Pancreas (tissue), 10 donors: ENCODE results near the gene TTC33. TPM values are rescaled to one million over a fixed set of nuclear protein-coding genes. Genes with fewer than 3 reads are reported as not detected.

ENCODE experiments used
- ATAC-seq, 4 donors: fragments of 200-7000 bp; cut with Tn5 transposase; one replicate each; pipeline versions ENCODE4 v1.8.0 to v1.9.1; 2020; ENCODE audit warnings: mild to moderate bottlenecking in 4 of 4, moderate library complexity in 4 of 4
- DNase-seq, 6 donors: peaks; one replicate each; pipeline ENCODE4 v3.0.0-alpha.2; 2020
- FAIRE-seq: peaks from 2 replicates; lab custom pipeline; 2012; peaks lifted over from hg19 to GRCh38; lab: Jason Lieb, UNC
- H3K27ac ChIP-seq, 4 donors: fragments of 200-600 bp; sonication (generic); 1 replicate in 3 of 4; 2 replicates in 1 of 4; pipeline versions ENCODE4 v1.5.0 to v1.8.0; 2020
- H3K27me3 ChIP-seq, 4 donors: fragments of 200-600 bp; one replicate each; pipeline ENCODE4 v1.8.0; 2021
- H3K36me3 ChIP-seq, 3 donors: fragments of 200-600 bp; sonication (generic) in 1 of 3; one replicate each; pipeline versions ENCODE4 v1.5.0 to v1.8.0; 2020 to 2021
- H3K4me1 ChIP-seq, 3 donors: fragments of 200-600 bp; one replicate each; pipeline ENCODE4 v1.8.0; 2021
- H3K4me3 ChIP-seq, 4 donors: fragments of 200-600 bp; sonication (generic) in 2 of 4; one replicate each; pipeline versions ENCODE4 v1.5.0 to v1.8.0; 2020 to 2021
- H3K9me3 ChIP-seq, 4 donors: fragments of 200-600 bp; one replicate each; pipeline ENCODE4 v1.8.0; 2021
- whole genome bisulfite sequencing, 2 donors: extraction: QIAGEN DNeasy Blood & Tissue Kit; methylation state at CpG; one replicate each; pipeline ENCODE4 v1.1.7; 2013; 5-methylcytosine and 5-hydroxymethylcytosine counted together
- intact Hi-C, 3 donors: fragments of 100-400 bp; cut with DNase I; formaldehyde crosslinking; loops; one replicate each; pipeline versions ENCODE4 v1.11.1 to v1.14.2; 2022
- polyA plus RNA-seq, 2 donors: library from polyadenylated mRNA; stranded (reverse); fragments of 200-250 nt; gene quantifications; one replicate each; pipeline ENCODE4 v1.2.3, GENCODE V29; 2013
- total RNA-seq, 6 donors: library from RNA; stranded (reverse); fragmentation: NEBNext Ultra II Directional in 4 of 6; extraction: Animal tissue kit (Norgen Biotek cat#: 25700) in 4 of 6; gene quantifications; one replicate each; pipeline versions ENCODE4 v1.2.1 to v1.2.4, GENCODE V29; 2021 to 2023
- TF ChIP-seq, protein P1 (sequence below), 4 donors: fragments of 200-600 bp; sonication (generic) in 3 of 4; IDR thresholded peaks; one replicate each; pipeline versions ENCODE4 v1.5.0 to v1.8.0; 2021; ENCODE audit warnings: antibody characterized with exemption in 4 of 4
- donor health status: healthy with polysubstance abuse.
- donor health status: DM: no; HTN: no; CAD: no; lungs with moderate emphysema.
- donor health status: DM: no; HTN: no; CAD: no.
- donor health status: control.
- donor health status: control.
- donor health status: Bipolar disorder and iron deficiency.
- donor health status: DM: yes; HTN: yes; CAD: no.
- donor health status: DM: no; HTN: no; CAD: no.
- donor health status: DM: no; HTN: no; CAD: no.
- donor health status: DM: yes; HTN: yes; CAD: no.

Gene TTC33
- total and polyA plus RNA-seq, 8 donors = 3.0 to 8.7 (median 5.5) TPM

DNA sequence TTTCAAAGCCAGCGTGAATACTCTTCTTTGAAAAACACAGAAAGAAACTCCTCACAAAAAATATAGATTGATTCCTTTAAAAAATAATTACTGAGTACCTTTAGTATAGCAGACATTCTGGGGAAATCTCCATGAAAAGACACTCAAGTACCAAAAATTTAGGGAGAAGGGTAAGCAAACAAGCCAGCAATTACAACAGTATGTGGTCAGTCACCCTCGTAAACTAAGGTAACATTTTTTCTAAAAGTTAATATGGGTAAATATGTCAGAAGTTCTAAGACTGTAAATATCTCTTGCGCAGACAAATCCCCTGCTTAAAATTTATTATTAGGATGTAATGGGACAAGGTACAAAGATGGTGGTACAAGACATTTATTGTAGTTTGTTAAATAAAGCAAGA lies 178.0 kb downstream of the TTC33 start:
- 93% methylated on average over 3 of the region's 3 CpGs for WGBS, 2 donors
- Histone ChIP-seq H3K27me3 (no peaks in the 10 kb centered on the region), H3K9me3 (no peaks in the 10 kb centered on the region), H3K27ac (no peak overlapping the region), H3K36me3 (no peaks in the 10 kb centered on the region), H3K4me3 (no peak overlapping the region), H3K4me1 (no peaks in the 10 kb centered on the region)
- FAIRE-seq = no peak
- no peak for ATAC-seq
- intact Hi-C loops = no loop called here
- no peak for DNase-seq
- TF ChIP-seq, protein P1, sequence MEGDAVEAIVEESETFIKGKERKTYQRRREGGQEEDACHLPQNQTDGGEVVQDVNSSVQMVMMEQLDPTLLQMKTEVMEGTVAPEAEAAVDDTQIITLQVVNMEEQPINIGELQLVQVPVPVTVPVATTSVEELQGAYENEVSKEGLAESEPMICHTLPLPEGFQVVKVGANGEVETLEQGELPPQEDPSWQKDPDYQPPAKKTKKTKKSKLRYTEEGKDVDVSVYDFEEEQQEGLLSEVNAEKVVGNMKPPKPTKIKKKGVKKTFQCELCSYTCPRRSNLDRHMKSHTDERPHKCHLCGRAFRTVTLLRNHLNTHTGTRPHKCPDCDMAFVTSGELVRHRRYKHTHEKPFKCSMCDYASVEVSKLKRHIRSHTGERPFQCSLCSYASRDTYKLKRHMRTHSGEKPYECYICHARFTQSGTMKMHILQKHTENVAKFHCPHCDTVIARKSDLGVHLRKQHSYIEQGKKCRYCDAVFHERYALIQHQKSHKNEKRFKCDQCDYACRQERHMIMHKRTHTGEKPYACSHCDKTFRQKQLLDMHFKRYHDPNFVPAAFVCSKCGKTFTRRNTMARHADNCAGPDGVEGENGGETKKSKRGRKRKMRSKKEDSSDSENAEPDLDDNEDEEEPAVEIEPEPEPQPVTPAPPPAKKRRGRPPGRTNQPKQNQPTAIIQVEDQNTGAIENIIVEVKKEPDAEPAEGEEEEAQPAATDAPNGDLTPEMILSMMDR (IDR thresholded peaks at IDR 0.05) = no peak

DNA sequence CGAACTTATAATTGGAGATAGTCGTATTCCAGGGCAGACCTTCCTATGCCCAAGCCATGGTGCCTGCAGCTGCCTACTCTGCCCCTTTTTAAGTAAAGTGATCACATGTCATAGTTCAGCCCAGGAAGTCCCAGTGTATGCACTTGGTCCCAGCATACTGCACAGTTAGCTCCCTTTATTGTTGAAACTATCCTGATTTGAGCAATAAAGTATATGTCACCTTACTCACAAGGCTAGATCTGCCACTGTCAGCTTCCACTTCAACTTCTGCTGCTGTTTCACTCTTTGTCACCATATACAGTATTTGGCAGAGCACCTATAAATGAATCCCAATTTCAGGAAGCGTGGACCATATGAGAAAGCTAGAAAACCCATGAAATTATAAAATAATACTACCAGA lies 179.8 kb downstream of the TTC33 start:
- FAIRE-seq (no peak), ATAC-seq (no peak), DNase-seq (no peak)
- H3K36me3 ChIP-seq = no peaks in the 10 kb centered on the region
- H3K27me3 ChIP-seq = no peaks in the 10 kb centered on the region
- H3K4me1 ChIP-seq = no peaks in the 10 kb centered on the region
- no peak overlapping the region for H3K4me3 ChIP-seq
- TF ChIP-seq, protein P1 (IDR thresholded peaks at IDR 0.05) = no peak
- no peak overlapping the region for H3K27ac ChIP-seq
- 66 to 93% methylated on average over 3 of the region's 3 CpGs for WGBS, 2 donors
- intact Hi-C loops = no loop called here
- H3K9me3 ChIP-seq = no peaks in the 10 kb centered on the region

DNA sequence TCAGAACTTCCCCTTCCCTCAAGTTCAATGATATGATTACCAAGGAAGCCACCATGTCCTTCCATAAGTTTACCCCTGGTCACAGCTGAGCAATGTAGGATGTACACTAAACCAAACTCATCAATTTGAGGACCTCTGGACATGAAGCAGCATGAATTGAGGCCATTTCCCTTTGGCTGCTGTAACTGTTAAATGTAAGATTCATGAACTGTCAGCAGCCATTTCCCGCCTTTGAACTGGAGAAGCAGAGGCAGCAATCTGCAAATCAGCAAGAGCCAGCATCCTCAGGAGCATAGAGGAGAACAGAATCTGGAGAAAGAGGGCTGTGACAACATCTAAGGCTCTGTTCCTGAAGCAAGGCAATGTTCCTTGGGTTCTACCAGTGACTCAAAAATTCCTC lies 180.3 kb downstream of the TTC33 start:
- no peak for DNase-seq
- H3K27me3 ChIP-seq = no peaks in the 10 kb centered on the region
- H3K4me1 ChIP-seq = no peaks in the 10 kb centered on the region
- no peak overlapping the region for H3K4me3 ChIP-seq
- FAIRE-seq = no peak
- TF ChIP-seq, protein P1 (IDR thresholded peaks at IDR 0.05) = no peak
- intact Hi-C loops = no loop called here
- H3K27ac ChIP-seq = no peak overlapping the region
- H3K9me3 ChIP-seq = no peaks in the 10 kb centered on the region
- H3K36me3 ChIP-seq = no peaks in the 10 kb centered on the region
- WGBS, 2 donors = 85 to 89% methylated on average over 1 of the region's 1 CpG
- ATAC-seq = no peak

DNA sequence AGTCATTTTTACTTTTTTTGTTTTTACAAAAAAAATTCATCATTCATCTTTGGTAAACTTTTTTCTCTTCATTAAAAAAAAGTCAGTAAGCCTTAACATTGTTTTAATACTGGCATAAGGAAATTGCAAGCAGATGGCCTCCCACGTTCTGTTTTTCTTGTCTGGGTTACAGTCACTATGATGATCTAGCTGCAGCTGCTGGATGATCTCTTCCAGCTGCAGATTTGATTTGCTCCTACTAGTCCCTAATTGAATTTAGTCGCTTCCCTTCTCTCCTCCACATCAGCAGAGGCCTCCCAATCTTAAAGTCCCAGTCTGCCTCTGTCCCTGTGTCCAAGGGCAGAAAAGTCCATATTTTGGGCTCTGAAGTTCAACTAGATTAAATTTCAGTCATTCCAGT lies 182.8 kb downstream of the TTC33 start:
- DNase-seq (no peak), ATAC-seq (no peak), FAIRE-seq (no peak)
- Histone ChIP-seq H3K36me3 (no peaks in the 10 kb centered on the region), H3K4me3 (no peak overlapping the region), H3K27me3 (no peaks in the 10 kb centered on the region), H3K27ac (no peak overlapping the region), H3K4me1 (no peaks in the 10 kb centered on the region), H3K9me3 (no peaks in the 10 kb centered on the region)
- TF ChIP-seq, protein P1 (IDR thresholded peaks at IDR 0.05) = no peak
- intact Hi-C loops = no loop called here
- 73 to 91% methylated on average over 2 of the region's 2 CpGs for WGBS, 2 donors

DNA sequence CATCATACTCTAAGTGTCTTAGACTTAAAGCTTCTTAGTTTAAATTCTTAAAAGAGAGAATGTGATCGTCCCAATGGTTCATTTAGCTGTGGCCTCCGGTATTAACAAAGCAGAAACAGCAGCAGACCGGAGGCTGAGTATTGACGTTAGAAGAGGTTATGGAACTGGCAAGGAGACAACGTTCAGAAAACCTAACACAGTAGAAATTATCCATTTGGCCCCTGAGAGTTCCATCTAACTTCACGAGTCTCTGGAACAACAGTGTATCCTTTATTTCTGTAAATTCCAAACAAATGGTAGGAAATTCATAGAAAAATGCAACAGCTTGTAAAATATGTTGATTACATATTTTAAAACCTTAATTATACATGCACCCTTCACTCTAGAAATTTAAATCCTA lies 183.4 kb downstream of the TTC33 start:
- intact Hi-C loops = no loop called here
- Histone ChIP-seq H3K4me3 (no peak overlapping the region), H3K27me3 (no peaks in the 10 kb centered on the region), H3K27ac (no peak overlapping the region), H3K4me1 (no peaks in the 10 kb centered on the region), H3K9me3 (no peaks in the 10 kb centered on the region), H3K36me3 (no peaks in the 10 kb centered on the region)
- ATAC-seq (no peak), FAIRE-seq (no peak), DNase-seq (no peak)
- 69 to 82% methylated on average over 6 of the region's 6 CpGs for WGBS, 2 donors
- TF ChIP-seq, protein P1 (IDR thresholded peaks at IDR 0.05) = no peak
